ENCODE measurements around the gene RACGAP1.

RACGAP1 gene

DNA sequence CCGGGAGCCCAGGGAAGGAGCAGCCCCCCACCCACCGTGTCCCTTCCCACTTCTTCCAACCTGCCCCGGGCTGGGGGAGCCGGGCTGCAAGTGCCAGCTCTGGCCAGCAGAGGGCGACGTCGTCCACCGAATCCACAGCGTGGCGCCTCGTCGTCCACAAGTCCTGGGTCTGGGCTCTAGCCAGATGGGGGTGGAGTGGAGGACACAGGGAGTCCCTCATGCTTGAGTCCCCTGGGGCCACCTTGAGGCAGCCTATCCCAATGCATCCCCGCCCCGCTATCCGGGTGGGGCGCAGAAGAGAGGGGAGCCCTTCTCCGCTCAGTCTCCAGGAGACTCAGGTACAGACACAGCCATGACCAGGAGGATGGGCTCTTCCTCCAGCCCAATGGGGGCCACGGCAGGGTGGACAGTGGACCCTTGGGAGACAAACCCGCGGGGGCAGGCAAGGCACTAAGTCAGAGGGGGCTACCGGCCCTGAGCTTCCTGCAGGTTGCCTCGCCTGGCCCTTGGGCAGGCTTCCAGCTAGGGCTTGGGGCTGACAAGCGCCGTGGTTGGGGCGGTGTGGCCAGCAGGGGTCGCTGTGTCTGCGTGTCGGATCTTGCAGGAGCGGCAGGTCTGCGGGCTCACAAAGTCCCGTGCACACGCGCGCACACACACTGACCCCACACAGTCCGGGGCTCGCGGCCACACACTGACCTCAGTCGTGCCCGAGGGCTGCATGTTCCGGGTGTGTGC, 58.1 kb downstream of the RACGAP1 start:
- DNase-seq, result peak; percentile 95

DNA sequence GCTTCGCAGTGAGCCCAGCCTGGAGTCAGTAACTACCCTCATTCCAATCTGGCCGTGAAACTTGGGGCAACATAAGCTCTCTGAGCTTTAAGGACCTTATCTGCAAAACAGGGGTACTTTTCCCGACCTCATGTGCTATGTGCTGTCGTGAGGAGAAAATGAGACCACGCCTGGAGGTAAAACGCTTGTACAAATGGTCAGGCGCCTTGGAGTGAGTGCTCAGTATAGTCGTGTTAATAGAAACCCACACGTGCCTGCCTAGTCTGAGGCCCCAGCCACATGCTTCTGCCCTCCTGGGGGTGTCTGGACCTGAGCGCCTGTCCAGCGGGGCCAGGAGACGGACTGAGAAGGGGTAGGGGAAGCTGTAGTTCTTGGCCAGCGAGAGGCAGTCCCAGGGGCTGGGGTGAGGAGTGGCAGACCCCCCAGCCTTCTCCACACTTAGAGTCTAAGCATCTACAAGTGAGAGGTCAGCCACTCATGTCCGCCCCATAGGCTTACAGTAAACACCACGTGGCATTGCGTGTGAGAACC, 58.7 kb downstream of the RACGAP1 start:
- DNase-seq, result no peak

DNA sequence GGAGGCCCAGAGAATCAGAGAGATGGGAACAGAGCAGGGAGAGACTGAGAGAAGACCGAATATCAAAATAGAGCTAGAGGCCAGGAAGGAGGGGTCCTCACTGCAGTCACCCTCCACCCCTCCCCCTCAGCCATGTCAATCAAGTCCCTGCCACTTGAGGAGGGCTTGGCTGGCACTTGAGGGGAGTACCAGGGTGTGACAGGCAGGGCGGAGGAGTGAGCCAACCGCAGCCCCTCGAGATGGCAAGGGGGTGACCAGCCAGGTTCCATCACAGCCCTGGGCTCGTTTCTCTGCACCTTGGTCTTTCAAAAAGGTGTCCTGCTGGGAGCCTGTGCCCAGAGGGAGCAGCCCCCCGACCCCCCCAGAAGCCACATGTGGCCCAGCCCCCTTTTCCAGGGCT, 59.5 kb downstream of the RACGAP1 start:
- no peak for DNase-seq

DNA sequence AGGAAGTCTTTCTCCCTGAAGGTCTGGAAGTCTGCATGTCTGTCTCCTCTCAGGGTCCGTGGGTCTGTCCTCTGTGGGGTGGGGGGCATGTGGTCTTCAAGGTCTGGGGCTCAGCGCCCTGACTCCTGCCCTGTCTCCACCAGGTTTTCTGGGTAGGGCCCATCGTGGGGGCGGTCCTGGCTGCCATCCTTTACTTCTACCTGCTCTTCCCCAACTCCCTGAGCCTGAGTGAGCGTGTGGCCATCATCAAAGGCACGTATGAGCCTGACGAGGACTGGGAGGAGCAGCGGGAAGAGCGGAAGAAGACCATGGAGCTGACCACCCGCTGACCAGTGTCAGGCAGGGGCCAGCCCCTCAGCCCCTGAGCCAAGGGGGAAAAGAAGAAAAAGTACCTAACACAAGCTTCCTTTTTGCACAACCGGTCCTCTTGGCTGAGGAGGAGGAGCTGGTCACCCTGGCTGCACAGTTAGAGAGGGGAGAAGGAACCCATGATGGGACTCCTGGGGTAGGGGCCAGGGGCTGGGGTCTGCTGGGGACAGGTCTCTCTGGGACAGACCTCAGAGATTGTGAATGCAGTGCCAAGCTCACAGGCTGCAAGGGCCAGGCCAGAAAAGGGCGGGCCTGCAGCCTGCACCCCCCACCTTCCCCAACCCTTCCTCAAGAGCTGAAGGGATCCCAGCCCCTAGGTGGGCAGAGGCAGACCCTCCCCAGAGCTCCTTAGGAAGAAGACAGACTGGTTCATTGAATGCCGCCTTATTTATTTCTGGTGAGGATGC, 60.3 kb downstream of the RACGAP1 start:
- DNase-seq, result no peak

GRCh38 chr12:49963976-49964815, 61.1 kb downstream of the RACGAP1 start:
- no peak for DNase-seq

DNA sequence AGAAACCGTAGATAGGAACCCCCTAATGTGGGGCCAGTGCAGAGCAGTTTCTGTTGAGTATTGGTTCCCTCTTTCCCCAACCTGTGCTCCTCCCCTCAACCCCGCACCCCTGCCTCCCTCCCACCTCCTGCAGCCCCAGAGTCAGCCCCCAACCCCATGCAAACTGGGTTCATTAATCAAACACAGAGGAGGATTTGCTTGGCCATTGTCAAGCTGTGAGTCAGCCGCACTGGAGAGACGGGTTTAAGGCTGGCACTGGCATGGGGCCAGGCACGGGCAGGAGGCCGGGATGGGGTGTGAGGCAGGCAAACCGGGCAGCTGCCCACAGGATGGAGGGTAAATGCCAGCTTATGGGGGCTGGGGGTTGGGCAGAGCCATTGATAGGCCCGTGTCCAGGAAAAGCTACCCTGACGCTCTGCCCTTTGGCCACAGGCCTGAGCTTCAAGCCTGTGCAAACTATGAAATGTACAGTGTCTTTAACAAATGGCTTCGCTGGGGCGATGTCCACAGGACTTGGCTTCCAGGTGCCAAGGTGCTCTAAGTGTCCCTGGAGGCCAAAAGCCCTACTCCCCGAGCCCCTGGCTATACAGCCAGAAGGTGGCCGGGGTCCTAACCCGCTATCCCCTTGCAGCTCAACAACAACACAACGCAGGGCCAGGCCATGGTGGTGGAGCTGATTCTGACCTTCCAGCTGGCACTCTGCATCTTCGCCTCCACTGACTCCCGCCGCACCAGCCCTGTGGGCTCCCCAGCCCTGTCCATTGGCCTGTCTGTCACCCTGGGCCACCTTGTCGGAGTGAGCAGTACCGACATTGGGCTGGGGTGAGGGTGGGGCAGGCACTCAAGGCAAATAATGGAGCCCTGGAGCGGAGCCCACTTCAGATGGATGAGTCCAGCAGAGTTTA, 62.2 kb downstream of the RACGAP1 start:
- no peak for DNase-seq

DNA sequence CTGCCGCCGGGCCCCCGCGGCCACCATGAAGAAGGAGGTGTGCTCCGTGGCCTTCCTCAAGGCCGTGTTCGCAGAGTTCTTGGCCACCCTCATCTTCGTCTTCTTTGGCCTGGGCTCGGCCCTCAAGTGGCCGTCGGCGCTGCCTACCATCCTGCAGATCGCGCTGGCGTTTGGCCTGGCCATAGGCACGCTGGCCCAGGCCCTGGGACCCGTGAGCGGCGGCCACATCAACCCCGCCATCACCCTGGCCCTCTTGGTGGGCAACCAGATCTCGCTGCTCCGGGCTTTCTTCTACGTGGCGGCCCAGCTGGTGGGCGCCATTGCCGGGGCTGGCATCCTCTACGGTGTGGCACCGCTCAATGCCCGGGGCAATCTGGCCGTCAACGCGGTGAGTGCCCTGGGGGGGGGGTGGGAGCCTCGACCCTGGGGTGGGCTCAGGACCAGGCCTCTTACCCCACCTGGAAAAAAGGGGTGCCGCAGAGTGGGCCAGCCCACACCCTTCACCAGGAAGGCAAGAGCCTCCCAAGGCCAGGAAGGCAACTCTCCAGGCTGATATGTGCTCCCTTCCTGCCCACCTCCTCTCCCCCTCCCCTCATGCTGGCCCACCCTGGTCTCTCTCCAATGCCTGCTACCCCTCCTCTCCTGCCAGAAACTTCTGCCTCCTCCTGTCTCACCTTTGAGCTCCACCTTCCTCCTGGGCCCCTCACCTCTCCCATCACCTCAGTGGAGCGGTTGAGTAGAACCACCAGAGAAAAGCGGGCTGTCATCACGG, 63.1 kb downstream of the RACGAP1 start:
- DNase-seq, result no peak

DNA sequence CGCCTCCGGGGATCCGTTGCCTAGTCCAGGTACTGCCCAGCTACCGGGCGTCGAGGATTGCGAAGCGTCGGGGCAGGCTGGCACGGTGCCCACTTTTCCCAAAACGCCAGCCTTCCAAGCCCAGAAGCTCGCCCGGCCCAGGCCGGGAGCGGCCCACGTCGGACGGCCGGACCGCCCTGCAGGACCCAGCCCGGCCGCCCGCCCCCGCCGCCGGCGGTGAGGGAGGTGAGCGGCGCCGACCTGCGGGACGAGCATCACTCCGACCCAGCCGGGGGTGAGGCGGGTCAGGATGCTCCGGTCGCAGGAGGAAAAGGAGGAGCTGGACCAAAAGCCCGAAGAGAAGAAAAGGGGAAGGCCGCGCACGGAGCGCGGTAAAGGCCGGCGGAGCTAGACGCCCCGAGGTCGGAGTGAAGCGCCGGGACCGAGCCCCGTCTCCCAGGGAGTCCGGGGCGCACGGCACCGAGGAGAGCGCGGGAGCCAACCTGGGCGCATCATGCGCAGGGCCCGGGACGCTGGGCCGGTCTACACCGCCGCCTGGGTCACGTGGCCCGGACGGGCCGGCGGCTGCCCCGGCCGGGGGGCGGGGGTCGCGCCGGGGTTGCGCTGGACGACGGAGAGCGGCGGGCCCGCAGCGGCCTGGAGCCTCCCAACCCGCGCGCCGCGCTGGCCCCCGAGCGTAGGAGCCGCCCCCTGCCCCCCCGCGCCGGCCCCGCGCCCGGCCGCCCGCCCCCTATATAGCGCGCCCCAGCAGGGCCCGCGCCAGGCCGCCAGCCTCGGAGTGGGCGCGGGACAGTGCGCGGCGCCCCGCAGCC, 64.0 kb downstream of the RACGAP1 start, which contains the start of gene AQP5:
TSS of gene AQP5 (plus strand) at position 762 of the 812 bp plus-strand sequence. CDS start 146 bp downstream, outside the sequence.
- no peak for DNase-seq

- no peak for DNase-seq
Measured at GRCh38 chr12:49960474-49961110, 64.7 kb downstream of the RACGAP1 start.

DNA sequence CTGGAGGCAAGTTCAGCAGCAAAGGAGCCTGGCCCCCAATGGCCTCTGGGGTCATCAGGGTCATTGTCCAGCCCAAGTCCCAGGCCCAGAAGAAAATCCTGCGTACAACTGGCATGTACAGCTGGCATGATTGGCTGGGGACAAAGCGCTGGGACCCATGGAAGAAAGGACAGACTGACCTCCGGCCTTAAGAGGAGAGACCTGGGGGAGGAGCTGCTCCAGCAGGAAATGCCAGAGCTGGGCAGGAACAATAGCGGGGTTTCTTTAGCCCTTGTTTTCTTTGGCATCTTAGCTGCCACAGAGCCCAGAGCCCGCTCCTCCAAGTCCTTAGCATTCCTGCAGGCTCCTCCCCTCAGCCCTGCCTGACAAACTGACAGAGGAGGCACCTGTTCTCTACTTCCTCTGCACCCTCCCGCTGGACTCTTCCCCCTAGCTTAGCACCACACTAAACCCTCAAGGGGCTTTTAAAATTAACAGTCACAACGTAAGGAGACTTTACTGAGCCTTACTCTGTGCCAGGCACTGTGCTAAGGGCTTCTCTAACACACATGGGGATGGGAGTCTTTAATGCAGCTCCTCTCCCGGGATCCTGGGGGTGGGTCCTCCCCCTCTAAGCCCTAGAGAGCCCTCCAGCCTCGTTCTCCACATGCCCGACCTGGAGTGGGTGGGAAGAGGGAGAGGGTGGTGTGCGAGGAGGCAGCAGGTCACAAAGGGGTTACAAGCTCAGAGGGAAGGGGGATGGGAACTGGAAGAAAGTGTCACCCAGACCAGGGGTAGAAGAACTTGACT, 65.4 kb downstream of the RACGAP1 start:
- DNase-seq, result no peak

DNA sequence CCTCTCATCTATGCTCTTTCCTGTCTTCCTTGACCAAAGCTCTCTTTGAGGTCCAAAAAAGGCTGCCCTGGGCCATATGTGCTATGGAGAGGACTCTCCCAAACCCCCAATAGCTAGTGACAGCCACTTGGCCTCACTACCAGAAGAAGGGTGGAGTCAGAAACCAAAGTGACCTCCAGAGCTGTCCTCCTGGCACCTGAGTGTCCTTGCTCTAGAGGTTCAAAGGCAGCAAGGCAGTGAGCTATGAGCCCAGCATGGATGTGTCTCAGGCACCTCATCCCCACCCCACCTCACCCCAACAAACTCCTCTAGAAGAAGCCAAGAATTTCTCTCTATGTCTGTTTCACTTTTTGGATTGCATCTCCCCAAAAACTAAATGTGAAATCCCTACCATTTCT, 67.7 kb downstream of the RACGAP1 start:
- DNase-seq, result no peak

- no peak for DNase-seq
Measured at GRCh38 chr12:49956663-49957569, 68.4 kb downstream of the RACGAP1 start.

GRCh38 chr12:49955899-49956662, 69.2 kb downstream of the RACGAP1 start:
- DNase-seq, result no peak

- DNase-seq, result no peak
Measured at GRCh38 chr12:49954863-49955830, 70.1 kb downstream of the RACGAP1 start.

DNA sequence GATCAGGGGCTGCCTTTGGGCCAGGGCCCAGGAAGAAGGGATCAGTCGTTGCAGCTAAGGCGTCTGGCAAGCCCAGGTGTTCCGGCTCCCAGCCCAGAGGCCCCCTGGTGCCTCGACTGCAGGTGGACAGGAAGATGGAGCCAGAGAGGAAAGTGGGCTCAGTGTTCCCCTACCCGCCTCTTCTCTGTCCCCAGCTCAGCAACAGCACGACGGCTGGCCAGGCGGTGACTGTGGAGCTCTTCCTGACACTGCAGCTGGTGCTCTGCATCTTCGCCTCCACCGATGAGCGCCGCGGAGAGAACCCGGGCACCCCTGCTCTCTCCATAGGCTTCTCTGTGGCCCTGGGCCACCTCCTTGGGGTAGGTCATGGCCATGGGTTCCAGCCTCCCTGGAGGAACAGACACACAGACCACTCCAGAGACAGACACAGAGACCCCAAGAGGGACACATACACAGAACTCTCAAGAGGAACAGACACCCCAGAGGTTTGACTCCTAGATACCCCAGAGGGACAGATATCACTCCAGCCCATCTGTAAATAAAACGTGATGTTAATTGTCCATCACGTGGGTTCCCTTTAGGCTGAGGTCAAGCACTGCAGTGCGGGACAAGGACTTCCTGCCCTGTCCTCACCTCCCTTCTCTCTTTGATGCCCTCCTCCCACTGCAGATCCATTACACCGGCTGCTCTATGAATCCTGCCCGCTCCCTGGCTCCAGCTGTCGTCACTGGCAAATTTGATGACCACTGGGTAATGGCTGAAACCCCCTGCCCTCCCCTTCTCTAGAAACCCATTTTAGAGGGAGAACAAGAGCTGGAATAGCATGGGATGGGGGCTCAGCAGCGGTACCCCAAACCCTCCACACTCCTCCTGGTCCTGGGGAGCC, 71.1 kb downstream of the RACGAP1 start:
- DNase-seq, result no peak

Measured in islet precursor cell (in vitro differentiated cells).